GM21515 (cell line): ENCODE data around the gene CCDC27.

Experiments used
- ATAC-seq: cut with Tn5 transposase; IDR thresholded peaks from one replicate; pipeline ENCODE4 v1.9.1; 2021; ENCODE audit not compliant: unreplicated experiment

CCDC27 gene

DNA sequence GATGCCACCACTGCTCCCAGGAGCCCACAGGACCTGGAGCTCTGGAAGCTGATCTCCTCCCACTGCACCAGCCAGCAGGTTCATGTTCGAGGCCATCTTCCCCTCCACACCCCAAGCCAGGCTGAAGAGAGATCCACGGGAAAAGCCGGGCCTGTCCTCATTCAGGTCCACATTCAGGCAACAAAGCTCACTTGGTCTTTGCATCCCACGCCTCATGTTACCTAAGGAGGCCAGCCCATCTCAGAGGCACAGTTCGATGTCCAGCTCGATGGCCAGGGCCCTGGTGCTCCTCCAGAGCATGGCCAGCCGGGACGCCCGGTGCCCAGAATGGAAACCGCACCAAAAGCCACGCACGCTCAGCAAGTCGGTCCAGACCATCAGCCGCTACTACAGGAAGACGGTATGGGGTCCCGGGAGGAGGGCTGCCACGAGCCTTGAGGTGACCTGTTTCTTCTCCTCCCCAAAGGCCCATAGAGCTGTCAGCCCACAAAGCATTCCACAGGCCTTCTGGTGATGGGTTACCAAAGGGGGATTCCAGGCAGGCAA, at the start of gene CCDC27:
Gene CCDC27 (plus strand): TSS at position 51 of the 546 bp plus-strand sequence. CDS start 32 bp downstream, at position 83.
- ATAC-seq, result no peak

GRCh38 chr1:3702528-3702927, 49.7 kb upstream of the CCDC27 start:
- ATAC-seq, result no peak

DNA sequence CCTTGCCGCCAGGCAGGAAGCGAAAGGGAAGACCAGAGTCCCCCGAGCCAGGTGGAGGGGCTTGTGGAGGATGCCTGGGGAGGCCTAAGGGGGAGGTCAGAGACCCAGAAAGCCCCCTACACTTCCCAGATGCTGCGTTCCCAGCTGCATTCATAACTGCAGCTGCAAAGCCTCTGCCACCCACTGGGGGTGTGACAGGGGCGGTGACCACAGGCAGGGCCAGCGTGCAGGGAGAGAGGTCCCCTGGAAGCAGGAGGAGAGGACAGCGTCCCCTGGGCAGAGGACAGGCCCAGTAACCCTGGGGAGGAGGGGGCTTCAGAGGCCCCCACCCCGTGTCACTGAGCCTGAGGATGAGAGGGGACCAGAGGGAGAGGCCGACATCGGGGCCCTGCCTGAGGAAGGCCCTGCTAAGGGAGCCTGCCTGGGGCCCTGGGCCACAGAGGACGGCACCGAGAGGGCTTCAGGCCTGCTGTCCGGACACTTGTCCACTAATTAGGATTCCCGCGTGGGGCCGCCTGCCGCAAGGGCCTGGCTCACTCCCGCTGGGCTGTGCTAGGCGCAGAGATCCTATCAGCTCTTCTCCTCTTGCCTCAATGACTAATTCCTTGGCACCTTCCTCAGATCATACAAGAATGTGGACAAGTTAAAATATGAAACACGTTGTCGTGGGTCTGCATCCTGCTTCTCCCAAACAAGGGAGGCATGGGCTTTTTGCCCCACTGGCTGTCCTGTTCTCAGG, 49.1 kb upstream of the CCDC27 start:
- ATAC-seq, result no peak

DNA sequence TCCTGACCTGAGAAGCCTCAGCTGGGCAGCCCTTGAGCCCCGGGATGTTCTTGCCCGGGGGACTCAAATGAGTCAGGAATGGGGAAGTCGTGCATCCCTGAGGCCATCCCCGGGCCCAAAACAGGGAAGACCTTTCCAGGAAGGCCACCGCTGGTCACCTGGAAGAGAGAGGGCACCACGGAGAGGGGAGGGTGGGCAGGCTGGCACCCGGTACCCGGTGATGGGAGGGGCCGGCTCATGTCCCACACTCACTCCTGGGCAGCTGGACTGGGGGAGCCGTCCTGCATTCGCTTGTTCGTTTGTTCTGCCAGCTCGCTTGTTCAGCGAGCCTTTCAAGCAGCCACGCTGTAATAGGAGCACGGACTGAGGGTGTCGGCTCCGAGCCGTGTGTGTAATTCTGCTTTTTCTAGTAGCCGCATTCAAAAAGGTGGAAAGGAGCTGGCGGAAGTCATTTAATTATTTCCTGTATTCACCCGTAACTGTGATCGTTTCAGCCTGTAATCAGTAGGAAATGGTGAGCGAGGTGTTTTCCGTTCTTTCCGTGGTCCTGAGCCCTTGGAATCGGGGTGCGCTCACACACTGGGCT, 48.4 kb upstream of the CCDC27 start:
- ATAC-seq, result no peak

DNA sequence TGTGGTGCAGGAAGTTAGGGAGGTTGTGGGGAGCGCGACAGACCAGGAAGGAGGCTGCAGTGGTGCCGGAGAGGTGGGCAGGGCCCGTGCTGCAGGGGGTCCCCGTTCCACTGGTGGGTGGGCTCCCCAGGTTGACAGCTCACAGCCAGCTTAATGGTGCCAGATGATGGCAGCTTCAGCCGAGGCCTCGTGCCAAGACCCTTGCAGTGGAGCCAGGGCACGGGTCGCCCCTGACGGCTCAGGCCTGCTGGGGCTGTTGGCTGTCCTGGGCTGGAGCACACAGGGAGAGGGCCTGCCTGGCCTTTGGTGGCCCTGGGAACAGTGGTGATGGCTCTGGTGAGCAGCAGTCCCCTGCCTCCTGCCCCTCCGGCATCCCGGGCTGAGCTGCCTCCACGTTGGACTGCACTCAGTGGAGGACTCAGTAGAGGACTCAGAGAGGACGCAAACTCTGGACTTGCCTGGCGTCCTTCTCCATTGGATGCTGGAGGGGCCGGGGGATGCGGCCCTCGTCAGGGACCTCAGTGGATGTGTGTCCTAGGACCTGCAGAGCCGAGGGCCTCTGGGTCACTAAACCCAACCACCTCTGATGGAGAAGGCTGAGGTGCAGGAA, 46.8 kb upstream of the CCDC27 start:
- ATAC-seq, result no peak

- no peak for ATAC-seq
These were observed 45.5 kb upstream of the CCDC27 start for GRCh38 chr1:3706651-3707297.

DNA sequence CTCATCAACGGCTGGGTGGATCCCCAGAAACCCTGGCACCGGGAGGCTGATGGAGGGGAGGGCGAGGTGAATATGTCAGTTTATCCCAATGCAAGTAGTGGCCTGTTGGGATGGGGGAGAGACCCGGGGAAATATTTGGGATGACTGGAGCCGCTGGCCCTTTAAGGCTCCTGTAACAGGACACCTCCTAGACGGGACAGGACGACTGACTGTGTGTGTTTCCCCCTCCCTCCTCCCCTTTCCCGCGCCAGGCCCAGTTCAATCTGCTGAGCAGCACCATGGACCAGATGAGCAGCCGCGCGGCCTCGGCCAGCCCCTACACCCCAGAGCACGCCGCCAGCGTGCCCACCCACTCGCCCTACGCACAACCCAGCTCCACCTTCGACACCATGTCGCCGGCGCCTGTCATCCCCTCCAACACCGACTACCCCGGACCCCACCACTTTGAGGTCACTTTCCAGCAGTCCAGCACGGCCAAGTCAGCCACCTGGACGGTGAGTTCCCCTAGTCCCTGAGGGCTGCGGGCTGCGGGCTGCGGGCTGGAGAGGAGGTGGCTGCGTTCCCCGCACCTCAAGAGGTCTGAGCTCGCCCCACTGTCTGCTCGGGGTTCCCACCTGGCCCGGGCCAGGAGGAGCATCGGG, 44.8 kb upstream of the CCDC27 start:
- no peak for ATAC-seq

GRCh38 chr1:3707939-3708328, 44.3 kb upstream of the CCDC27 start:
- ATAC-seq, result no peak

- no peak for ATAC-seq
These were observed 43.5 kb upstream of the CCDC27 start for GRCh38 chr1:3708791-3709190.

GRCh38 chr1:3710251-3710650, 42.0 kb upstream of the CCDC27 start:
- no peak for ATAC-seq

GRCh38 chr1:3711381-3711779, 40.9 kb upstream of the CCDC27 start:
- ATAC-seq, result no peak

- ATAC-seq, result no peak
These were observed 40.3 kb upstream of the CCDC27 start for GRCh38 chr1:3711780-3712451.

DNA sequence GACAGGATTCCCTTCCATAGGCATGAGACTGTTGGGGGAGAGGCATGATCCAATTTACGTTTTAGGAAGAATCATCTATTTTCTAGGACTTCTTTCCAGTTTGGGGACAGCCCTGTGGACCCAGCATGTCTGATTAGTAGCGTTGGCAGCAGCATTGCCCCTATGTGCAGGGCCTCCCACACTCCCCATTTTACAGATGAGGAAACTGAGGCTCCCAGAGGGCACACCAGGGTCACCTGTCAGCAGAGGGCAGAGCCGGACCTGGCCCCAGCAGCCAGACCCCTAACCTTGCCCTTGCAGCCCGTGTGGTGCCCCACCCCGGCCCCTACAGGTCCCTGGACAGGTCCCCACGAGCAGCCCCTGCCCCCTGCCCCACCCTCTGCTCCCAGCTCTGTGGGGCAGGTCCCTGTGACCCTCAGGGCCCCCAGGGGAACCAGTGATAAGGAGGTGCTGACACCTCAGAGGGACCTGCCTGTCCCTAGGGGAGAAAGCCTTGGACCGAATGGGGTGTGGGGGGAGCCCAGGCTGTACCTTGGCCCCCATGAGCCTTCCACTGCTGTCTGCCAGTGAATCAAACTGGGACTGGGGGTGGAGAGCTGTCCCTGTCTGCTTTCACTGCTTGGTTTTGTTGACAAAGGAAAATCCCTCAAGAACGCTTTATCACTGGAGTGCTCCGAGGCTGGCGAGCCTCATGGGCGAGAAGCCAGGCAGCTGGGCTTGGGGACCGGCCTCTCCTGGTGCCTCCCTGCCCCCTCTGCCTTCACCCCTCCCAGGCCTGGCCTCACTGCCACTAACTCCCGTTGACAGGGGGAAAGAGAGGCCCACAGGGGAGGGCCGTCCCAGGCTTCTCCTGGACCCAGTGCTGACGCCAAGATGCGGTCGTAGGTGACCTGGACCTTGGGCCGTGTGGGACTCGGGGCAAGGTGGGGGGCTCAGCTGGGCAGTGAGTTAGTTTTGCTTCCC, 39.4 kb upstream of the CCDC27 start:
- no peak for ATAC-seq

DNA sequence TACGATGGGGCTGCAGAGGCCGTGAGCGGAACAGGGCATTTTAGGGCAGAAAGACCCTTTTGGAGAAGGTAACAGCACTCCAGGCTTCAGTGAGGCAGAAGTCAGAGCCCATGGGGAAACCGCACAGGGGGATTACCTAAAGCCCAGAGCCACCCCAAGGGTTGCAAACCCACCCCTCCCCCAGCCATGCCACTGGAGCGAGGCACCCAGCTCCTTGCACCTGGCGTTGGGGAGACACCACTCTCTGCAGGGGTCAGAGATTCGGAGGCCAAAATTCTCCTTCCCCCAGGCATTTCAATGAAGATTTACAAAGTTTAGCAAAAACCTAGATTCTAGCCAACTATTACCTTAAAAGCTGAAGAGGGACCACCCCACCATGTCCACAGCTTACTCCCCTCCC, 38.4 kb upstream of the CCDC27 start:
- no peak for ATAC-seq

- ATAC-seq, result no peak
These were observed 37.9 kb upstream of the CCDC27 start for GRCh38 chr1:3714284-3714741.

GRCh38 chr1:3714814-3715213, 37.4 kb upstream of the CCDC27 start:
- no peak for ATAC-seq

DNA sequence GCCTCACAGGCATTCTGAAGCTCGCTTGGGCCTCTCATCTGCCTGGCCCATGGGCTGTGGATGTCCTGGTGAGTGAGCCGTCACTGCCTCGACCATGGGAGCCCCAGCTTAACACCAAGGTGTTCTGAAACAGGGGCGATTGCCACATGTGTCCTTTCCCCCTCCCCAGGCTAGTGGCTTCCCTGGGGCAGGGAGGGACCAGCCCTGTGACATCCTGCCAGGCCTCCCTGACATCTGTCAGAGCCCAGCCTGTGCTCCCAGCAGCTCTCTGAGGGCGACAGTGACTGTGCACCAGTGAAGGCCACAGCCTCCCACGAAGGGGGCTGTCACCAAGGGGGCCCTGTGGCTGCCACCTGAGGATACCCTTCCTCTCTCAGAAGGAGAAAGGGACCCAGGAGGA, 35.9 kb upstream of the CCDC27 start:
- no peak for ATAC-seq

DNA sequence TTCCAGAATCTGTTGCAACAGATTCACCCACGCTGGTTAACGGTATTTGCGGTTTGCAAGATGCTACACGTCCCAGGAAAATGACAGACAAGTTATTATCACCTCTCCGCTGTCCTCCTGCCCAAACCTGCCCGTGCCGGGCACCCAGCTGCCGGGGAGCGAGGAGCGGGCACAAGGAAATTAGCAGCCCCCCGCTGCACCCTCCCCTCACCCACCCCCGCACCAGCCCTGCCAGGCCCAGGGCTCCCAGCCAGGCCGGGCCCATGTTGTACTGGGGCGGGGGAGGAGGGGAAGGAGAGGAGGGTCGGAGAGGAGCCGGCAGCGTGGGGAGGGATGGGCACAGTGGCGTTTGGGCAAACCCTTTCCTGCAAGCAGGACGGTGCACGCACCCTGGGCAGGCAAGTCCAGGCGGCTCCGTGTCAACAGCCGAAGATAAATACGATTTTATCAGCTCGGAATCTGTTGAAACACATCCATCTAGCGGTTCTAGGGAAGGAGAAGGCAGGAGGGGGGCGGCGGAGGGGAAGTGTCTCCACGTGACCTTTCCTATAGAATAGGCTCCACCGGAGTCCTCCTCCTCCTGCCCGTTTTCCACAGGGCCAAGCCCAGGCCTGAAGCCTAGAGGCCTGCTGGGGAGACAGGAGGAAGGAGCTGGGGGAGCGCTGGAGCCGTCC, 35.1 kb upstream of the CCDC27 start:
- ATAC-seq, result no peak
